Measurements from ENCODE around the gene FBXW4.

Gene FBXW4

DNA sequence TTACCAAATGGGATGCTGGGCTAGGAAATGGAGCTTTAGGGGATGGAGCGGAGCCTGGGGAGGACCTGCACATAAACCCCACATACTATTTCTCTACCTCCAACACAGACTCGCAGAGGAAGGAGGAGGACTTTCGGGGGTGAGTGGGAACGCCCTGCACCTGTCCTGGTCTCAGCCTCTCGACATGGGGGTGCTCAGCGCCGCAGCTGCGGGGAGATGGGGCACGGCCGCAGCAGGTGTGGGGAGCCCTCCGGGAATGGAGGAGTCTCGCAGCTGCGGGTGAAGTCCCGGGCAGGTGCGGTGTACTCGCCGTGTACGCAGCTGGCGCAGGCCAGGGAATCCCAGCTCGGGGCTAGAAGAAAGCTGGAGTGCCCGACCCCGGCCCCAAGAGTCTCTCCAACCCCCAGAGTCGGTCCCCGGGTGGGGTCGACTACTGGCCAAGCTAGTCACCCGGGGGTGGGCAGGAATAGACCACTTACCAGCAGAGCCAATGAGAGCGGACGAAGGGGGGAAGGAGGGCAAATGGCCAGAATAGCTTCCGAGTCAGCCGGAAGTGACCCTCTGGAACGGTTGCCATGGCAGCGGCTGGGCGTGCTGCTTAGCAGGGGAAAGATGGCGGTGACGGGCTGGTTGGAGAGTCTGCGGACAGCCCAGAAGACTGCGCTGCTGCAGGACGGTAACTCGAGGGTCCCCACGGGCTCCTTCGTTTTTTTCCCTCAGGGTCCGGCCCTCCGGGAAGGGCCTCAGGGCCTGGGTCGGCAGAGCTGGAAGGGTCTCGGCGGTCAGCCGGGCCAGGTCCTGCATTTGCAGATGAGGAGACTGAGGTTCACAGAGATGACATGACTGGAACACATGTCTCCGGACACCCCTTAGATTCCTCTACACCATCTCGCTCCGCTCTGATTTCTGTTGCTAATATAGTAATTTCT, 107.0 kb downstream of the FBXW4 start, which contains the start of the genes DPCD and POLL:
Gene DPCD (plus strand): TSS at position 597 of the 929 bp plus-strand sequence. CDS start 16 bp downstream, at position 613.
Gene POLL (minus strand): TSS at position 533 of the 929 bp plus-strand sequence. CDS start 897 bp downstream, outside the sequence.
- in situ Hi-C loops (cut with MboI; ENCODE audit: low sequenced_read_pairs) = no loop called here

DNA sequence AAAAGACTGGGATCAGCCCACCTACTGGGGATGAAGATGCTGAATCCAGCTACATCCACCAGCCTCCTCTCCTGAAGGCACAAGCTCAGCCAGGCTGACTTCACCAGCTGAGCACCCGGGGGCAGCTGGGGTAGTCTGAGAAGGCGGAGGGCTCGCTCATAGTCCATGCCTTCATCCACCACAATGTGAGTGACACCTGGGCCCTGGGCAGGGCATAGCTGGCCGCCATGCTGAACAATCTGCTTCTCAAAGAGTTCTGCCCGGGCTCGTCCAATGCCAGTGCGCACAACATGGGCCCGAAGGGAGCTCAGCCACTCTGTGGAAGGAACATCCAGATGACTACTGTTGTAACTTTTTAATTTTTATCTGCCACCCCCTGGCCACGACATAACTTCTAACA, 109.1 kb downstream of the FBXW4 start:
- in situ Hi-C loops (cut with MboI; ENCODE audit: low sequenced_read_pairs) = no loop called here

DNA sequence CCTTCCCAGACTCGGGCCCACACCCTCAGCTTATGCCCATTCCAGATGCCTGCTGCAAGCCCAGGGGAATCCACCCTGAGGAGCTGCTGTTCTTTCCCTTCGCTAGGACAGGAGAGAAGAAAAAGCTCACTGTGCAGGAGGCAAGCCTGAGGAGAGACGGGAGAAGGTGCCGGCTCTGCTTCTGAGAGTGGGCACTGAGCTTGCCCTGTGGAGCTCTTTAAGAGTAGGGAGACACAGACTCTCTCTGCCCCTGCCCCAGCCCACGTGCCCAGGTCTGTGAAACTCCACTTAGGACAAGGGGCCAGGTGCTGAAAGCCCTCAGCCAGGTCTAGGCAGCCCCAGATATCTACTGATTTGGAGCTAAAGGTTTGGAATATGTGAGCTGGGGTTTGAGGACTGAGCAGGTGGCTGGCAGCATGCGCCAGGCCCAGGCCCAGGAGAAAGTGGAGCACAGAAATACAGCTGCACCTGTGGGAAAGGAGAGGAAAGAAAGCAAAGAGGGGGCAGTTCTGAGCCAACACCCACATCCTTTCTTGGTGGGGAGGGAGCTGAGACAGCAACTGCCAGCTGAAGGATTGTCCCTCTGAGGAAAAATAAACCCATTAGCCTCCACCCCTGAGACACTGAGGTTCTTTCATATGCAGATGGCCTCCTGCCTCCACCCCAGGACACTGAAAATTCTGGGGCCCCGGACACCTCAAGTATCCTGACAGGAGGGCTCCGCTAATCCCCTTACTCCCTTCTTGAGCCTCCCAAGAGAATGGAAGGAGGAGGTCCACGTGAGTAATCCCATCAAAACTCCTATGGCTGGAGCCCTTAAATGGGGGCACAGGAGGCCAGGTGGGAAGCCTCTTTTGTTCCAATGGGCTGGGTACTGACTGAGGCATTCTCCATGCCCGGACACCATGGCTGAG, 114.2 kb downstream of the FBXW4 start:
- in situ Hi-C loops (cut with MboI; ENCODE audit: low sequenced_read_pairs) = no loop called here

DNA sequence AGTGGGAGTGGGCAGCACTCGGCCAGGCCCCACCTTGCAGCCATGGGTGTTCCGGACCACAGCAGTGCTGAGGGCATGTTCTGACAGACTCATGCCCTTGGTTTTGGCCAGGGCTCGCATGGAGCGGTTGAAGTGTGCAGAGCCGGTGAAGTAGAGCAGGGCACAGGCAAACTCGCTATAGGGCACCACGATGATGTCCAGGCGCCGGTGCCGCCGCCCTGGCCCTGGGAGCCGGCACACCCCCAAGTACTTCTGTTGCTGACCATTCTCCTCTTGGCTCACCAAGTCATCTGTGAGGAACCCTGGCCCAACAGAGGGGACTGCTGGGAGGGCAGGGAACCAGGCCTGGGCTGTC, 115.5 kb downstream of the FBXW4 start:
- in situ Hi-C loops (cut with MboI; ENCODE audit: low sequenced_read_pairs) = no loop called here

DNA sequence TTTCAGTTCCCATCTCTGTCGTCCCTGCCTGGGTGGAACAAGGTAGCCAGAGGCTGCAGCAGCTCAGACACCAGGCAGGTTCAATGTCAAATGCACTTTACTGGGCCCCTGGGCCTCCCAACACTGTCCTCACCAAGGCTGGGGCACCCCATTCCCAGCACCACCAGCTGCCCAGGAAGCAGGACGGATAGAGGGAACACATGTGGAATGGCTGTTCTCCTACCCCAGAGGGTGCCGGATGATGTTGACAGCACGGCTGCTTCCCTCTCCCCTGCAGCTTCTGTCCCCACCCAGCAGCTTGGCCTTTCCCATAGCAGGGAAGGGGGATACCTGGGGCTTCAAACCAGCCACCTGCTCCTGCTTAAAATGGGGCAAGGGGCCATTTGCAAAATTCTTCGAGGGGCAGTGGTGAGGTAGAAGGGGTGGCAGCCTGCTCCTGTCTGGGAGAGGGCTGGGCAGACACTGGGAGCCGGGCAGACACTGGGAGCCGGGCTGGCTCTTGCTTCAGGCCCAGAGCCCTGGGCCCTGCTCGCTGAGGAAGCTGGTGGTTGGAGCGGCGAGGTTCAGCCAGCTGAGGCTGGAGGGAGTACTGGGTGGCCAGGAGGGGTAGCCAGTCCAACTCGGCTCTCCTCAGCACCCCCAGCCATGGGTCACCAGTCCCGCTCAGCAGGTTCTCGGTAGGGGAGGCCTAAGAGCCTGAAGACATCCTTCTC, 116.0 kb downstream of the FBXW4 start:
- in situ Hi-C loops (cut with MboI; ENCODE audit: low sequenced_read_pairs) = no loop called here

DNA sequence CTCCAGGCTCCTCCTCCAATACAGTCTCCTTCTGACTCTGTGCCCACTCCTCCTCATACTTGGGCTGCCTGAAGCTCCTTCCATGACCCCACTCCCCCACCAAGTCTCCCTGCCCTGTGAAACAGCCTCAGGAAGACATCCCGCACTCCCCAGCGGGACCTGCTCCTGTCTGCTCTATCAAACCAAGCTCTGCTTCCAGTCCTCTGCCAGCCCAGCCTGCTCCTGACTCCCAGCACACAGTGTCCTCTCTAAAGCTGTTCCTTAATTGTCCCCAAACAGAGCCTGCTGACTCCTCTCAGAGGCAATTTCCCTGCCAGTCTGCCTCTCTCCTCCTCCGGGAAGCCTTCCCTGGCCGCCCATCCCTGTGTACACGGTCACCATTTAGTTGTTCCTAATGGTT, 116.8 kb downstream of the FBXW4 start:
- in situ Hi-C loops (cut with MboI; ENCODE audit: low sequenced_read_pairs) = no loop called here

DNA sequence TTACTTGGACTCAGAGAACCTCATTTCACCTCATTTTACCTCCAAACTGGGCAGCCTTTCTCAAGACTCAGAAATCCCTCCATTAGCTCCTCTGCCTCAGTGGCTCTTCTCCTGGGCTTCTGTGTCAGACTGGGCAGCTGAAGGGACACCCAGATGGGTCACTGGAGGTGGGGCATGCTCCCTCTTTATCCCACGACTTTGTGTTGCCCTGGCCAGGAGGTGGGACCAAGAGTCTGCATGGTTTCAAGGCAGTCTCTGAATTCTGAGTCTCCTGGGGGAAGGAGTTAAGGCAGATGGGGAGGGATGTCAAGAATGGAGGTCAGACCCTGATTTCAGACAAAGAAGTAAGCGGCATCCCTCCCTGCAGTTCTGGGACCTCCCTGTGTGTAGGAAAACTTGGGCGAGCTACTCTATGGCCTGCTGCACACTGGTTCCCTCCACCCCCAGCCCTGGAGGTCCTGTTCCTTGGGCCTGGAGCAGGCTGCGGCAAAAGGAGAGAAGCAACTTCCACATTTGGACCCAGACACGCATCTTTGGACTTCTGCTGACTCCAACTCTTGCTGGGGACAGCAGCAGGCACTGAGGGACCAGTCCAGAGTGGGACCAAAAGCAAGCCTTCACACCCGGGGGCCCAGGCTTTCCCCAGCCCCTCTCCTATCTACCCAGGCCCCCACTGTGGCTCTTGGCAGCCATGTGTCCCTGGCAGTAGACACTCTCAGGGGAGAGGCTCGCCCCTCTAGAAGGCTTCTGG, 117.7 kb downstream of the FBXW4 start:
- in situ Hi-C loops (cut with MboI; ENCODE audit: low sequenced_read_pairs) = no loop called here

DNA sequence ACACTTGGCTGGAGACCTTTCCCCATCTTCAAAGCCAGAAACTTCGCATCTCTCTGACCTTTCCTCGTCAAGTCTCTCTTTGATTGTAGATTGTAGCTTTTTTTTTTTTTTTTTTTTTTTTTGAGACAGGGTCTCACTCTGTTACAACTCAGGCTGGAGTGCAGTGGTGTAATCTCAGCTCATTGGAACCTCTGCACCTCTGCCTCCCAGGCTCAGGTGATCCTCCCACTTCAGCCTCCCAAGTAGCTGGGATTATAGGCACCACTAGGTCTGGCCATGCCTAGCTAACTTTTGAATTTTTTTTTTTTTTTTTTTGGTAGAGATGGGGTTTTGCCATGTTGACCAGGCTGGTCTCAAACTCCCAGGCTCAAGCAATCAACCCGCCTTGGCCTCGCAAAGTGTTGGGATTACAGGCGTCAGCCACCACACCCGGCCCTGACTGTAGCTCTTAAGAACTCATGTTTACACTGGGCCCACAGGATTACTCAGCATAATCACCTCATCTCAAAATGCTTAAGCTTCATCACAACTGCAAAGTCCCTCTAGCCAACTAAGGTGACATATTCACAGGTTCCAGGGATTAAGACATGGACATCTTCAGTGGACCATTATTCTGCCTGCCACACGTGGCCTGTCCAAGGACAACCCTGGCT, 118.6 kb downstream of the FBXW4 start:
- in situ Hi-C loops (cut with MboI; ENCODE audit: low sequenced_read_pairs) = no loop called here

DNA sequence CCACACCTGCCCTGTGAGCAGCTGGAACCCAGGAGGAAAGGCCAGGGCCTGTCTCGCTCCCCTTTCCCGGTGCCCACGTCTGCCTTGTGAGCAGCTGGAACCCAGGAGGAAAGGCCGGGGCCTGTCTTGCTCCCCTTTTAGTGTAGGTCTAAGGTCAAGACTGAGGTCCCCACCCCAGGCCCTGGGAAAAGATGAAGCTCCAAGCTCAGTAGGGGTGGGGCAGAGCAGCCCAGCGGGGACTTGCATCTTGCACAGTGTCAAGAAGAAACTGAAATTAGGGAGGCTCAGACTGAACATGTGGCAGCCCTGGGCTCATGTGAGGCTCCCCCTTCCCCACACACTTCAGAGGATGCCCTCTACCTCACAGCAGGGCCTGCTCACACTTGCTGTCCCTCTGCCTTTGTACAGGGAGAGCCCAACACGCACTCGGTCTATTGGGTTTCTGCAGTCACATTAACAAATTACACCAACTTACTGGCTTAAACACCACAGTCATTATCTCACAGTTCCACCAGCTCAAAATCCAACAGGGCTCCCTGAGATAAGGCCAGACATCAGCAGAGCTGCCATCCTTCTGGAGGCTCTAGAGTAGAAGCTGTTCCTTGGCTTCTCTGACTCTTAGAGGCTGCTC, 119.3 kb downstream of the FBXW4 start:
- in situ Hi-C loops (cut with MboI; ENCODE audit: low sequenced_read_pairs) = no loop called here

DNA sequence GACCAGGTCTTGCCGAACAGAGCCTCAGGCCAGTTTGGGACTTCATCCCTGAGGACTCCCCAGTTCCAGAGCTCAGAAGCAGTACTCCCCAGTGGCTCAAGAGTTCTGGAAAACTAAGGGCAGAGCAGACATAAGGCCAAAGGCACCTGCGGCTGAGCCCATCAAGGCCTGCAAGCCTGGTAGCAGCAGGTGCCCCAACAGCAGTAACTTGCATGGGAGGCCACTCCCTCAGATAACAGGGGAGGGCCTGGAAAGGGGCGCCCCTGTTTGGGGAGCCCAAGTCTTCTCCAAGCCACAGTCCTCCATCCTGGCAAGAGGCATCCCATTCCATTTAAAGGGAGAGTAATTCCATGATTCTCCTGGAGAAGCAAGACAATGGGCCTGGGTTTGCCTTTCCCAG, 119.9 kb downstream of the FBXW4 start:
- in situ Hi-C loops (cut with MboI; ENCODE audit: low sequenced_read_pairs) = no loop called here

DNA sequence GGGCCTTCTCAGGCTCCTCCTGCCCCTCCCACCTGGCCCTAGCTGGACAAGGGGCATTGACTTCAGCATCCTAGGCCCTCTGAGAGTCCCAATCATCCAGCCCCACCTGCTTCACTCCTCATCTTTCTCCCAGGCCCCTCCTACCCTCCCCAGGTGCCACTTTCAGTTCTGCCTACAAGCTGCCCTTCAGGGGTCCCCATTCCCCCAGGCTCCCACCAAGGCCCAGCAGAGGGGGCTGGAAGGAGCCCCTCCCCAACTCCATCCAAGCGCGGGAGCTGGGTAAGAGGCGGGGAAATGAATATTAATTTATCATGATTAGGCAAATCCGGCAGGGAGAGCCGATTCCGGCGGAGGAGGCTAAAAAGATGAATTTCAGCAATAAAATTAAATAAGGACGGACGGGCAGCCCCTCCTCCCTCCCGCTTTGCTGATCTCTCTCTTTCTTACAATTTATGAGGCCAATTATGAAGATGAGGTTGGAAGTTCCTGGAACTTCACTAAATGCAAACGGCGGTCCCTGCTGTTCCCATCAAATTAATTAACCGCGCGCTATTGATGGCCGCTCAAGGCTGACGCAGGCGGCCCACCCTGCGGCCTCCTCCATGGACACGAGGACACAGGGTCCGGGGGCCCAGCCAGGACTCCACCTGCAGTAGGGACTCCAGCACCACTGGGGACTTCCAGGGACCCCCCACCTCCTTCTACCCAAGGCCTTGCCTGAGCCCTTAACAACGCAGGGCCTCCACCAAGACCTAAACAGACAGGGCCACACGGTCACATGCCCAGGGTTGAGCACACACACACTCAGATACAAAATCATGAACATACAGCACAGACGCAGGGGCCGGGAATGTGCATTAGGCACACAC, 120.9 kb downstream of the FBXW4 start:
- in situ Hi-C loops (cut with MboI; ENCODE audit: low sequenced_read_pairs) = loop anchor here (25.0 kb wide), 1 partner anchor 362 kb away; no protein-coding TSS in a partner anchor

DNA sequence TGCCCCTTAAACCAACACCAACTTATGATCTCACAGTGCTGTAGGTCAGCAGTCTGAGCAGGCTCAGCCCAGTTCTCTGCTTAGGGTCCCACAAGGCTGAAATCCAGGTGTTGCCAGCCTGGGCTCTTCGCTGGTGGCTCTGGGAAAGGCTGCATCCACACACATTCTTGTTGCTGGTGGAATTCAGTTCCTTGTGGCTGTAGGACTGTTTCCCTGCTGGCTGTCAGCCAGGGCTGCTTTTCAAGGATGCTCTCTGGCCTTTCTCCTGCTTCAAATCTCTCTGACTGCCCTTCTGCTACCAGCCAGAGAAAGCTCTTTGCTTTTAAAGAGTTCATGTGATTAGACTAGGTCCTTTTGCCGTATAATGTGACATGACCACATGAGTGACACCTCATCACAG, 122.2 kb downstream of the FBXW4 start:
- in situ Hi-C loops (cut with MboI; ENCODE audit: low sequenced_read_pairs) = loop anchor here (25.0 kb wide), 1 partner anchor 360 kb away; no protein-coding TSS in a partner anchor

DNA sequence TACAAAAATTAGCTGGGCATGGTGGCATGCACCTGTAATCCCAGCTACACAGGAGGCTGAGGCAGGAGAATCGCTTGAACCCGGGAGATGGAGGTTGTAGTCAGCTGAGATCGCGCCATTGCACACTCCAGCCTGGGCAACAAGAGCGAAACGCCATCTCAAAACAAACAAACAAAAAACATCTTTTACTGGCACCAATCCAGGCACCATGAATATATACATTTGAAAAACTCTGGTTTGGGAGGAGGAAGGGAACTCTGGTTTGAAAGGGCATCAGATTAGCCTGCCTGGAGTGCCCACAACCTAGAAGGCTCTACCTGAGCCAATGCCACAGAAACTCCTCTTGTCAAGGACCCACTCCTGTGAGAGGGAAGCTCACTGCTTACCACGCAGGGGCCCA, 122.8 kb downstream of the FBXW4 start:
- in situ Hi-C loops (cut with MboI; ENCODE audit: low sequenced_read_pairs) = loop anchor here (25.0 kb wide), 1 partner anchor 360 kb away; no protein-coding TSS in a partner anchor

DNA sequence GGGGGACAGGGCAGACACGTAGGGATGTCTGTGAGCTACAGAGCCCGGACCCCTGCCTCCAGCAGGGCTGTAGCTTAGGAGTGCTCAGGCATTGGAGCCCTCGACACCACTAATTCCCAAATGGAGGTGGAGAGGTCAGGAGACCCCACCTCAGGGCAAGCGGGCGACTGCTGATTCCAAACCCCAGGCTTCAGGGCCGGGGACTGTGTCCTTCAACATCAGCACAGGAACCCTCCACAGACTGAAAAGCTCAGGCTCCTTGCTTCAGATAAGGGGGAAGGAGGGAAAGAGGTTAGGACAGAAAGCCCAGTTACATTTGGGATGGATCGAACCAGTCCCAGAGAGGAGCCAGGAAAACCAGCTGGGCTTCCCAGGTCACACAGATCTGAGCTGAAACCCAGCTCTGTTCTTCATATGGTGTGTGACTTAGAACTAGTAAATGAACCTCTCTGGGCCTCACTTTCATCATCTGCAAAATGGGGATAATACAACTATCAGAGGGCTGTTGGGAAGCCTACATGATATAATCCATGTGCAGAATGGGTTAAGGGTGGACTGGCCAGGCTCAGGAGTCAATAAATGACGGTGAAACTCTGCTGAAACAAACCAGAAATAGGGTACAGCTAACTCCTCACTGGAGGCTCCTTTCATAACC, 123.6 kb downstream of the FBXW4 start:
- in situ Hi-C loops (cut with MboI; ENCODE audit: low sequenced_read_pairs) = loop anchor here (25.0 kb wide), 1 partner anchor 359 kb away; no protein-coding TSS in a partner anchor

DNA sequence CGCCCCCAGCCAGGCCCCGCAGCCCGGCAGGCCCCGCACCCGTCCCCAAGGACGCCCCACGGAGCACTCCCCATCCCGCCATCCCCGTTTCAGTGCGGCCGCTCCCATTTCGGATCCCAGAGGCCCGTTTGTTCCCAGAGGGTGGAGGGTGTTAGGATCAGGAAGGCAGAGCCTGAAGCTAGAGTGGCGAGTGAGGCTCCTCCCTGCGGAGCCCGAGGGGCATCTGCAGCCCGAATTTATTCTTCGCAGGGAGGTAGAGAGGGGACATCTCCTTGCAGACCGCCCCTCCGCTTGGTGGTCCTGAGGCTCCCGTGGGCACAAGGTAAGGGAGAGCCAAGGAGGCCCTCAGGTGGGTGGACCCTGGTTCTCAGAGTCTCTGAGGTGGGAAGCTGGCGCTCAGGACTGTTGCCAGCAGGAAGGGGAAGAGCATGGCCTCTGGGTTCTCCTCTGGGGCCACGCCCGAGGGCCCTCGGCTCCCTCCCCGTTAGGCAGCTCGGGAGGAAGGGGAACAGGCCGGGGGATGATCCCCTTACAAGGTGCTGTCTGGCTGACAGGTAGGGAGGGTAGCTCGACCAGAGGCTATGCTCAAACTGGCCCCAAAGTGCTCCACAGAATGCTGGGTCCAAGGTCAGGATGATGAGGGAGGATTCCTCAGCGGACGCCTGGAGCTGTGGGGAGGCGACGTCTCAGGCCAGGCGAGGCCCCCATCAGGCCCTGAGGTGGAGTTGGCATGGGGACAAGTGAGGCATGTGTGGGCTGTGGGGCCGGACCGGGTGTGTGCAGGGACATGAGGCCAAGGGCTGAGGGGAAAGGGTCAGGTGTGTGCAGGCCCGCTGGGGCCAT, 124.3 kb downstream of the FBXW4 start:
- in situ Hi-C loops (cut with MboI; ENCODE audit: low sequenced_read_pairs) = loop anchor here (25.0 kb wide), 1 partner anchor 358 kb away; no protein-coding TSS in a partner anchor

DNA sequence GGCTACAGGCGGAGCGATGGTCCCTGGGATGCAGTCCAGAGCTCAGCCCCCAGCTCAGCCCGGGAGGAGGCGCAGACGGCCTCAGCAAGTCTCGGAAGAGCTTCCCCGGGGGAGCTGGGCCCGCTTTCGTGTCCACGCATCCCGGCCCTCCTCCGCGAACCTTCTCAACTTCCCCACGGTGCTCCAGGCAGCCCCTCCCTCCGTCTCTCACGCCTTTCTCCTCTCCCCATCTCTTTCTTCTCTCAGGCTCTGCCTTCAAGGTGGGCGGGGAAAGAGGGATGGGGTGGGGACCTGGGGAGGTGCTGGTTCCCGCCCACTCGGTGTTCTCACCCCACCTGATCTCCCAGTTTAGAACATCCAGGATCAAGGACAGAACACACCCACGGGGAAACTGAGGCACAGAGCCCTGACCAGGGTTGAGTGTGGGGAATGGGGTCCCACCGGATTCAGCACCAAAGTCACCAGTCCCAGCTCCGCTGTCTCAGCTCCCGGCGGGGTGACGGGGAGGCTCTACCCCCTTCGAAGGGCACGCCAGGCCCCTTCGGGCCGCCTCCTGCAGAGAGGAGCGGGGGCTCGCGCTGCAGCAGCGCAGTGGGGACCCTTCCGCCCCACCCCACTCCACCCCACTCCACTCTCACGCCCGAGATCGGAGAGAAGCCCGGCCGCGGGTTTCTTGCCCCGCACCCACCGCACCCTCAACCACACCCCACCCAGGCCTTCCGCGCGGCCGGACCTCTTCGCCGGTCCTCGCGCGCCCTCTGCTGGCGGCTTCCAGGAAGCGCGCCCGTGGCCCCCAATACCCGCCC, 125.1 kb downstream of the FBXW4 start:
- in situ Hi-C loops (cut with MboI; ENCODE audit: low sequenced_read_pairs) = loop anchor here (25.0 kb wide), 1 partner anchor 358 kb away; no protein-coding TSS in a partner anchor
